Peyer's patch (tissue), 4 donors: Measurements from ENCODE around the gene RMND5B.

Experiments used
- CTCF ChIP-seq, 6 experiments: fragments of 450-650 bp in 4 of 6; fragments of 200-600 bp in 2 of 6; sonication (generic) in 1 of 6; IDR thresholded peaks; one replicate each; pipeline ENCODE4 v1.5.1; 2017 to 2019; ENCODE audit warnings: antibody characterized with exemption in 6 of 6, mild to moderate bottlenecking in 3 of 6, moderate library complexity in 1 of 6
- POLR2A ChIP-seq, 2 donors: fragments of 450-650 bp; IDR thresholded peaks; one replicate each; pipeline ENCODE4 v1.5.1; 2017; ENCODE audit warnings: antibody characterized with exemption in 2 of 2, mild to moderate bottlenecking in 2 of 2, moderate library complexity in 2 of 2

GRCh38 chr5:178142642-178143041, 11.8 kb downstream of the RMND5B start:
- no peak for TF ChIP-seq CTCF (IDR thresholded peaks at IDR 0.05)
- no peak for TF ChIP-seq POLR2A (IDR thresholded peaks at IDR 0.05)
